Gastroesophageal sphincter (tissue), 4 donors: ENCODE results near the gene PPP2R5B. TPM values are rescaled to one million over a fixed set of nuclear protein-coding genes. Genes with fewer than 3 reads are reported as not detected.
A peak's percentile ranks its signal among the peaks of the same experiment; 100 is the strongest.

ENCODE experiments used
- ATAC-seq: fragments of 150-250 bp; one replicate; pipeline ENCODE4 v1.9.1; 2016; ENCODE audit warnings: mild to moderate bottlenecking, moderate library complexity
- H3K27ac ChIP-seq, 4 donors: fragments of 200-600 bp; sonication (generic) in 3 of 4; 1 replicate in 3 of 4; 2 replicates in 1 of 4; pipeline ENCODE4 v1.5.1; 2016 to 2019
- H3K27me3 ChIP-seq: fragments of 200-600 bp; sonication (generic); one replicate; pipeline ENCODE4 v1.5.1; 2019
- H3K36me3 ChIP-seq, 2 donors: fragments of 200-600 bp; sonication (generic); one replicate each; pipeline ENCODE4 v1.5.1; 2019; ENCODE audit warnings: control low read depth in 1 of 2
- H3K4me1 ChIP-seq, 3 donors: fragments of 200-600 bp; sonication (generic); 1 replicate in 2 of 3; 2 replicates in 1 of 3; pipeline ENCODE4 v1.5.1; 2016 to 2019; ENCODE audit warnings: control low read depth in 2 of 3
- H3K4me3 ChIP-seq, 2 donors: fragments of 200-600 bp; sonication (generic); one replicate each; pipeline ENCODE4 v1.5.1; 2019; ENCODE audit warnings: mild to moderate bottlenecking in 1 of 2, moderate library complexity in 1 of 2
- H3K9me3 ChIP-seq, 3 donors: fragments of 200-600 bp; sonication (generic); one replicate each; pipeline ENCODE4 v1.5.1; 2017 to 2019; ENCODE audit warnings: control low read depth in 2 of 3
- EP300 ChIP-seq: sonication (generic); formaldehyde crosslinking; IDR thresholded peaks from one replicate; pipeline ENCODE4 v1.6.1; 2017; ENCODE audit warnings: antibody characterized with exemption, mild to moderate bottlenecking
- POLR2A ChIP-seq, 2 donors: fragments of 450-650 bp; IDR thresholded peaks; one replicate each; pipeline ENCODE4 v1.6.1; 2017; ENCODE audit warnings: antibody characterized with exemption in 2 of 2, mild to moderate bottlenecking in 2 of 2, moderate library complexity in 1 of 2
- POLR2AphosphoS5 ChIP-seq: sonication (generic); formaldehyde crosslinking; IDR thresholded peaks from one replicate; pipeline ENCODE4 v1.6.1; 2017; ENCODE audit warnings: antibody characterized with exemption
- WGBS, 2 donors: methylation state at CpG; one replicate each; pipeline ENCODE4 v1.1.5; 2018; ENCODE audit warnings: low coverage in 1 of 2; 5-methylcytosine and 5-hydroxymethylcytosine counted together
- total RNA-seq, 4 donors: library from RNA; depleted of rRNA; stranded (reverse); fragments of >200 nt; gene quantifications; one replicate each; pipeline ENCODE4 v1.1.0, GENCODE V29; 2016
- TF ChIP-seq, protein P1 (sequence below), 4 experiments: fragments of 200-600 bp in 2 of 4; fragments of 450-650 bp in 2 of 4; sonication (generic) in 1 of 4; IDR thresholded peaks; one replicate each; pipeline ENCODE4 v1.5.1; 2017 to 2019; ENCODE audit warnings: antibody characterized with exemption in 4 of 4, mild to moderate bottlenecking in 2 of 4, moderate library complexity in 2 of 4

The PPP2R5B gene
- total RNA-seq, 4 donors from 2014 or later = 20.3 to 41.2 (median 27.0) TPM

DNA sequence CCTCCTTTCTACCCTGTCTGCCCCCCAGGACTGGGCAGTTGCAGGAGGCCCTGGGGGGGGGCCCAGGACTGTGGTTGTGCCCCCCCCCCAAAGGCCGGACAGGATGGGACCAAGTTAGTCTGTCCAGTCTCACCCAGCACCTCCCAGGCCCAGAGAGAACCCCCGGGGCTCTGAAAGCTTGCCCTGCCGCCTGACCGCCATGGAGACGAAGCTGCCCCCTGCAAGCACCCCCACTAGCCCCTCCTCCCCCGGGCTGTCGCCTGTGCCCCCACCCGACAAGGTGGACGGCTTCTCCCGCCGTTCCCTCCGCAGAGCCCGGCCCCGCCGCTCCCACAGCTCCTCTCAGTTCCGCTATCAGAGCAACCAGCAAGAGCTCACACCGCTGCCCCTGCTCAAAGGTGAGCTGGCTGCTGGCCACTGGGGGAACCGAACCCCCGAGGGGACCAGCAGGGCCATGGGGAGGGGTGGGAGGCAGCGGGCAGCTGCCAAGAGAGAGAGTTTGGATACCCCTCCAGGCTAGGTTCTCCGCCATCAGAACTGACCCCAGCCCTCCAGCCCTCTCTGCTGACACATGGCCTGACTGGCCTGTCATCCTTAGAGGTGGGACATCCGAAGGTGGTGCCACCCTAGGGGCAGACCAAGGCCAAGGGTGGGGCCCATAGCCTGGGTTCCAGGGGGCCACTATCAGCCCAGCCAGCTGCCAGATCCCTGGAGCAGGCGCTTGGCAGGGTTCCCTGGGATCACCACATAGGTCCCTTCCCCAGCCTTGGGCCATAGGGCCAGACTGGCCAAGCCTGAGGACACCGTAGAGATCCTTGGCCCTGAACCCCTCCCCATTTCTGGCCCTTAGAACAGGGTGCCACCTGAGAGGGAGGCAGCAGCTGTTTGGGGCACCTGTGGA, 1.3 kb downstream of the PPP2R5B start:
- Histone ChIP-seq H3K4me3 (peak overlapping the region; percentile 95 to 97), H3K9me3 (no peaks in the 10 kb centered on the region), H3K27ac (peak overlapping the region in 2 of 4 donors; percentile 91 to 97), H3K27me3 (no peaks in the 10 kb centered on the region), H3K36me3 (peaks cover 0 to 43% of the 10 kb centered on the region in 2 donors), H3K4me1 (peaks cover 0 to 36% (median 20%) of the 10 kb centered on the region in 3 donors)
- ATAC-seq = no peak
- TF ChIP-seq EP300 = no peak
- TF ChIP-seq, protein P1, sequence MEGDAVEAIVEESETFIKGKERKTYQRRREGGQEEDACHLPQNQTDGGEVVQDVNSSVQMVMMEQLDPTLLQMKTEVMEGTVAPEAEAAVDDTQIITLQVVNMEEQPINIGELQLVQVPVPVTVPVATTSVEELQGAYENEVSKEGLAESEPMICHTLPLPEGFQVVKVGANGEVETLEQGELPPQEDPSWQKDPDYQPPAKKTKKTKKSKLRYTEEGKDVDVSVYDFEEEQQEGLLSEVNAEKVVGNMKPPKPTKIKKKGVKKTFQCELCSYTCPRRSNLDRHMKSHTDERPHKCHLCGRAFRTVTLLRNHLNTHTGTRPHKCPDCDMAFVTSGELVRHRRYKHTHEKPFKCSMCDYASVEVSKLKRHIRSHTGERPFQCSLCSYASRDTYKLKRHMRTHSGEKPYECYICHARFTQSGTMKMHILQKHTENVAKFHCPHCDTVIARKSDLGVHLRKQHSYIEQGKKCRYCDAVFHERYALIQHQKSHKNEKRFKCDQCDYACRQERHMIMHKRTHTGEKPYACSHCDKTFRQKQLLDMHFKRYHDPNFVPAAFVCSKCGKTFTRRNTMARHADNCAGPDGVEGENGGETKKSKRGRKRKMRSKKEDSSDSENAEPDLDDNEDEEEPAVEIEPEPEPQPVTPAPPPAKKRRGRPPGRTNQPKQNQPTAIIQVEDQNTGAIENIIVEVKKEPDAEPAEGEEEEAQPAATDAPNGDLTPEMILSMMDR (IDR thresholded peaks at IDR 0.05) = no peak
- TF ChIP-seq POLR2A (IDR thresholded peaks at IDR 0.05) = no peak
- TF ChIP-seq POLR2AphosphoS5 = no peak
- WGBS, 2 donors = 50% methylated on average over 1 of the region's 24 CpGs; no CpG with 5 or more reads in 1 of the 2 donors

DNA sequence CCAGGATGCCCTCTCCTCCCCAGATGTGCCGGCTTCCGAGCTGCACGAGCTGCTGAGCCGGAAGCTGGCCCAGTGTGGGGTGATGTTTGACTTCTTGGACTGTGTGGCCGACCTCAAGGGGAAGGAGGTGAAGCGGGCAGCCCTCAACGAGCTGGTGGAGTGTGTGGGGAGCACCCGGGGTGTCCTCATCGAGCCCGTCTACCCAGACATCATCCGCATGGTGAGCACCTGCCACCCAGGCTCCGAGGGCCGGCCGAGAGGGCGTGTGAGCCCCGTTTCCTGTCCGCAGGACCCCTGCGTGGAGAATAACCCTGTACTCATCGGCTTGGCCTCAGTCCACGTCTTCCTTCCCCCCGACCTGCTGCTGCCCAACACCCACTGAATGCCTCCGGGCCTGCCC, 2.2 kb downstream of the PPP2R5B start:
- H3K9me3 ChIP-seq = no peaks in the 10 kb centered on the region
- no peak for ATAC-seq
- TF ChIP-seq, protein P1 (IDR thresholded peaks at IDR 0.05) = no peak
- TF ChIP-seq EP300 (no peak), POLR2AphosphoS5 (no peak), POLR2A (IDR thresholded peaks at IDR 0.05) (no peak)
- no peaks in the 10 kb centered on the region for H3K27me3 ChIP-seq
- 77% methylated on average over 9 to 17 of the region's 22 CpGs for WGBS, 2 donors
- H3K4me1 ChIP-seq = peaks cover 0 to 36% (median 20%) of the 10 kb centered on the region in 3 donors
- H3K27ac ChIP-seq = no peak overlapping the region
- H3K36me3 ChIP-seq = peaks cover 0 to 52% of the 10 kb centered on the region in 2 donors
- H3K4me3 ChIP-seq = no peak overlapping the region

DNA sequence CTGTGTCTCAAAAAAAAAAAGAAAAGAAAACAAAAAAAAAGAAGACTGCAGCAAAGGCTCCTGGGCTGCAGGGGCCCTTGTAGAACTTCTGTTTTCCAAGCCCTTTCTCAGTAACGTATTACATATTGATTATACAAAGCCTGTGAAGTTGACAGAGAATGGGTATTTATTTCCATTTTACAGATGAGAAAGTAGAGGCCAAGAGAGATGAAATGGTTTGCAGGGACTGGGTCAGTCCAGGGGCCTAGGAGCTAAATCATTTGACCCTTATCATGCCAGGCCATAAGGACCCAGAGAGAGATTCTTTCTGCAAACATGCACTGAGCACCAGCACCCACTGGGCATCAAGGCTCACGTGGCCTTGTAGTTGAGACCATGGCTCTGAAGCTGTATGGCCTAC, 4.5 kb downstream of the PPP2R5B start:
- 79 to 100% methylated on average over 2 of the region's 2 CpGs for WGBS, 2 donors
- no peak for ATAC-seq
- no peak overlapping the region for H3K4me3 ChIP-seq
- H3K27ac ChIP-seq = no peak overlapping the region
- H3K4me1 ChIP-seq = peaks cover 0 to 26% (median 14%) of the 10 kb centered on the region in 3 donors
- TF ChIP-seq EP300 = no peak
- H3K27me3 ChIP-seq = no peaks in the 10 kb centered on the region
- peaks cover 0 to 74% of the 10 kb centered on the region in 2 donors for H3K36me3 ChIP-seq
- H3K9me3 ChIP-seq = no peaks in the 10 kb centered on the region

DNA sequence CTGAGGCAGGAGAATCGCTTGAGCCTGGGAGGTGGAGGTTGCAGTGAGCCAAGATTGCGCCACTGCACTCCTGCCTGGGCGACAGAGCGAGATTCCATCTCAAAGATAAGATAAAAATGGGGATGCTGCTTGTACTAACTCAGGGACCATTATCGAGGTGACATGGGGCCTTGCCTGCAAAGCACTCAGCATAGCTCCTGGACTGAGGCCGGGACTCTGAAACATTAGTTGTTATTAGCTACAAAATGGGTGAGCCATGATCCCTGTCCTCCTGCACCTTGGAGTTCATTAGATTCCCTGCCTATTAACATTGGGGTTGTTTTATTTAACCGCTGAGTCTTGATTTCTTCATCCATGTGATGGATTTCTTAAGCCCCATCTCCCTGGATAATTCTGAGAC, 5.1 kb downstream of the PPP2R5B start:
- H3K4me1 ChIP-seq = peaks cover 0 to 23% (median 14%) of the 10 kb centered on the region in 3 donors
- 82 to 100% methylated on average over 5 of the region's 7 CpGs for WGBS, 2 donors
- H3K9me3 ChIP-seq = no peaks in the 10 kb centered on the region
- no peaks in the 10 kb centered on the region for H3K27me3 ChIP-seq
- ATAC-seq = no peak
- no peak overlapping the region for H3K4me3 ChIP-seq
- H3K36me3 ChIP-seq = peaks cover 0 to 81% of the 10 kb centered on the region in 2 donors
- H3K27ac ChIP-seq = no peak overlapping the region
- TF ChIP-seq POLR2A (IDR thresholded peaks at IDR 0.05) (no peak), POLR2AphosphoS5 (no peak), EP300 (no peak)
- TF ChIP-seq, protein P1 (IDR thresholded peaks at IDR 0.05) = no peak

DNA sequence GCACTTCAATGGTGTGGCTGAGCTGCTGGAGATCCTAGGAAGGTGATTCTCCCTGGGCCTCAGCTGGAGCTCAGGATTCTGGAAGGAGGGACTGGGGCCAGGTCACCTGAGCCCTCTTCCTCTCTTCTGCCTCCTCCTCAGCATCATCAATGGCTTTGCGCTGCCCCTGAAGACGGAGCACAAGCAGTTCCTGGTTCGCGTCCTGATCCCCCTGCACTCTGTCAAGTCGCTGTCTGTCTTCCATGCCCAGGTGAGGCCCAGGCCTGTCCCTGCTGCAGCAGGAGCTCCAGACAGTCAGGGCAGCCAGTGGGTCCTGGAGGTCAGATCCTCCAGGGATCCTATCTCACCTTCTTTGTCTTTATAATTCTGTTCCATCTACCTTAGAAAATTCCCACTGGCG, 5.9 kb downstream of the PPP2R5B start:
- Histone ChIP-seq H3K4me3 (no peak overlapping the region), H3K36me3 (peaks cover 0 to 88% of the 10 kb centered on the region in 2 donors), H3K4me1 (peaks cover 0 to 21% (median 11%) of the 10 kb centered on the region in 3 donors), H3K27me3 (no peaks in the 10 kb centered on the region), H3K27ac (no peak overlapping the region), H3K9me3 (no peaks in the 10 kb centered on the region)
- no peak for ATAC-seq
- 100% methylated on average over 1 of the region's 6 CpGs for WGBS, 2 donors
- TF ChIP-seq POLR2AphosphoS5 (no peak), EP300 (no peak), POLR2A (IDR thresholded peaks at IDR 0.05) (no peak)
- TF ChIP-seq, protein P1 (IDR thresholded peaks at IDR 0.05) = no peak
